Left cardiac atrium (tissue), 4 donors: ENCODE data around the gene CLIC2. TPM values are rescaled to one million over a fixed set of nuclear protein-coding genes. Genes with fewer than 3 reads are reported as not detected.

Source experiments
- ATAC-seq, 2 donors: fragments of 200-7000 bp; cut with Tn5 transposase; one replicate each; pipeline ENCODE4 v1.9.1; 2020; ENCODE audit warnings: mild to moderate bottlenecking in 2 of 2, moderate library complexity in 2 of 2
- DNase-seq: peaks from one replicate; pipeline ENCODE4 v3.0.0-alpha.2; 2020
- intact Hi-C, 2 donors: fragments of 100-400 bp; cut with DNase I; formaldehyde crosslinking; loops; one replicate each; pipeline versions ENCODE4 v1.14.1 to v1.15.1; 2022 to 2023
- microRNA-seq, 2 donors: library from miRNA; unstranded; fragments of <30 nt; microRNA quantifications; one replicate each; pipeline ENCODE4 v1.2.0, GENCODE V29; 2020
- total RNA-seq, 2 donors: library from RNA; stranded (reverse); fragmentation: NEBNext Ultra II Directional; extraction: Animal tissue kit (Norgen Biotek cat#: 25700); gene quantifications; one replicate each; pipeline ENCODE4 v1.2.1, GENCODE V29; 2021
- donor health status: DM: no; HTN: yes; CAD: no.
- donor health status: DM: no; HTN: yes; CAD: no; lungs with severe emphysema.
- donor health status: DM: yes; HTN: yes; CAD: no.
- donor health status: Dilated cardiomyopathy.

CLIC2 gene
- total RNA-seq, 2 donors from 2014 or later, result 14.6 to 20.1 TPM

DNA sequence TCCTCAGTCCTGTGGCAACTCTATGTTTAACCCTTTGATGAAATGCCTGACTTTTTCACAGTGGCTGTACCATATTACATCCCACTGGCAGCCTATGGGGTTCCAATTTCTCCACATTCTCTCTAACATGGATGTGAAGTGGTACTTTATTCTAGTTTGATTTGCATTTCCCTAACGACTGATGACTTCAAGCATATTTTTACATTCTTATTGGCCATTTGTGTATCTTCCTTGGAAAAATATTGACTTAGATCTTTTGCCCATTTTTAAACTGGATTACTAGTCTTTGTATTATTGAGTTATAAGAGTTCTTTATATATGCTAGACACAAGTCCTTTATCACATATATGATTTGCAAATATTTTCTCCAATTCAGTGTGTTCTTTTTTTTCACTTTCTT is 68.0 kb downstream of the CLIC2 start:
- no peak for ATAC-seq

DNA sequence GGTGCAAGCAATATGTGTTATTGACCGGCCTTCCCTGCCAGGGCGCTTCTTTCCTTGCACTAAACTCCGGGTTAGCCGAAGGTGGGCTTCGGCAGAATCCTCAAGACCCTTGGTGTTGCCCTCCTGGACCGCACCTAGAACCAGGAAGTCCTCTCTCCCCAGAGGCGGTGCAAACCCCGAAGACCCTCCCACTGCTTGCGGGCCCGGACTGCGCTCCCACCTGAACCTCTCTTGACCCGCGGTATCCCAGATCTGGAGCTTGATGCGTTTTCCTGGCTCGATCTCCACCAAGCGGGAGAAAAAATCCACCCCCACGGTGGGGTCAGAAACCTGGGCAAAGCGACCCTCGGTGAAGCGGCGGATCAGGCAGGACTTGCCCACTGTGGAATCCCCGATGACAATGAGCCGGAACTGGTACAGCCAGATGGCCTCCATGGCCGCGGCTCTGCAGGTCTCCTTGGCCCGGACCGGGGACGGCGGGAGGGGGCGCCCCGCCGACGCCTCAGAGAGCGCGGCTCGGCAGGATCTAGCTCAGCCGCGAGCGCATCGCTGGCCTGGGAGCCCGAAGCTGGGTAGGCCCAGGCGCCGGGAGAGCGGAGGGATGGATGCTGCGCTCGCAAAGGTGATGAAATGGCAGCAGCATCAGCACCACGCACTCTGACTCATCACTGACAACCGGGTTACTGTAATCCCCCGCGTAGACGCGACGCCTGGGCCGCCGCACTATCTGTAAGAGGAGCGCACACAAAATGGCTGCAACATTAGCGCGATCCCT is 70.4 kb downstream of the CLIC2 start, which contains the start of gene RAB39B:
RAB39B (minus strand) TSS at position 638 of the 775 bp plus-strand sequence; CDS start at position 435, 203 bp downstream.
- intact Hi-C loops, result no loop called here
- DNase-seq (peak; percentile 64), ATAC-seq (peak; percentile 91)

More for the DNA sequence above, 68.0 kb downstream of the CLIC2 start:
- DNase-seq, result no peak
- intact Hi-C loops, result no loop called here

DNA sequence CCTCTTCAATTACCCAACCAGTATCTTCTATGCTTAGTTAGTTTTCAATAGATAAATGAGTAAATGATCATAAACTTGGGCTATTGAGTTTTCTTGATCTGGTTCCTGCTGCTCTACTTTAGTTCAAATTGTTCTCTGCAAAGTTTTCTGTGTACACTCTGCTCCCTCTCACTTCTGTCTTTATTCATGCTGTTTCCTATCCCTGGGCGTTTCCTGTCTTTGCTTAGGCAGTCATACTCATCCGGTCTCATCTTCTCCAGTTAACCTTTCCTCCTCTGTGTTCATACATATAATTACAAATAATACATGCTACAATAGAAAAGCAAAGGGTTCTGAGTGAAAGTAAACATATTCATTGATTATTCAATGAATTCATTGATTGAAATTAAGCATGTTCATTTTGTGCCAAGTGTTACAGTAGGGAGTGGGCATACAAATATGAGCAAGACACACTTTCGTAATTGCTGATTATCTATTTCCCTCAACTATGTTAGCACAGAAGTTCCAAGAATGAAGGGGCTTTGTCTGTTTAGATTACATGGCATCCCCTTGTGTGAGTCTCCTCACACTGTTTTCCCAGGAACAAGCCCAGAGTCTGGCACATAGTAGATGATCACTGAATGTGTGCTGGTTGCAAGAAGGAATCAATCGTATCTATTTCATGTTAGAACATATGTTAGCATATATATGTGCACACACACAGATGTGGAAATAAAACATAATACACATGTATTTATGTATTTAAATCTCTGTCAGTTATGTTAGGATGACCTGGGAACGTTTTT is 71.3 kb downstream of the CLIC2 start:
- intact Hi-C loops, result no loop called here
- ATAC-seq (no peak), DNase-seq (no peak)

DNA sequence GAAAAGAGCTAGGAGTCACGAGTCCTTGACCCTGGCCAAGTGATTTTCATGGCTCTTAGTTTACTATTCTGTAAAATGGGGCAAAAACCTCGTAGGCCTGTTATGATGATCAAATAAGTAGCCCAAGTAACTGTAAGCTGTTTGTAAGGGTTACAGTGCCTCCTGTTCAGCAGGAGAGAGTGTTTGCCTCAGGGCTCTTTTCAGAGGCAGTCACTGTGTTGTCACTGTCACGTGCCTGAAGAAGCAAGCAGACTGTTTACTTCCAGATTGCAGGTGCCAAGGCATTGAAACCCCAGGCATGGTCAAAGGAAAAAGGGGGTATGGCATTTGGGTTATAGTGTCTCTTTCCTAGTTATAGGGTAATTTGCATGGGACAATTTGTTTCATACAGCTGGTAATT is 74.7 kb downstream of the CLIC2 start:
- no peak for ATAC-seq
- intact Hi-C loops, result no loop called here

DNA sequence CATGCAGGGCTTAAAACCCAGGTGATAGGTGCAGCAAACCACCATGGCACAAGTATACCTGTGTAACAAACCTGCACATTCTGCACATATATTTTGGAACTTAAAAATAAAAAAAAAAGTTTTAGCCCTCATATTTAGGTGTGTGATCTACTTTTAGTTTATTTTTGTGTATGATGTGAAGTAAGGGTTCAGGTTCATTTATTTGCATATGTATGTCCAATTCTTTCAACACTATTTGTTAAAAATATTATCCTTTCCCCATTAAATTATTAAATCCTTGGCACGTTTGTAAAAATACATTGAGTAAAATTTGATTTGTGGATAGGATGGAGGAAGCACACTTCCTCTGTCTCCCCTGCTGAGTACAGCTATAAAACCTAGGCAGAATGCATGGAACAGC is 83.0 kb downstream of the CLIC2 start:
- ATAC-seq, result no peak

More for the DNA sequence above, 74.7 kb downstream of the CLIC2 start:
- DNase-seq, result no peak

DNA sequence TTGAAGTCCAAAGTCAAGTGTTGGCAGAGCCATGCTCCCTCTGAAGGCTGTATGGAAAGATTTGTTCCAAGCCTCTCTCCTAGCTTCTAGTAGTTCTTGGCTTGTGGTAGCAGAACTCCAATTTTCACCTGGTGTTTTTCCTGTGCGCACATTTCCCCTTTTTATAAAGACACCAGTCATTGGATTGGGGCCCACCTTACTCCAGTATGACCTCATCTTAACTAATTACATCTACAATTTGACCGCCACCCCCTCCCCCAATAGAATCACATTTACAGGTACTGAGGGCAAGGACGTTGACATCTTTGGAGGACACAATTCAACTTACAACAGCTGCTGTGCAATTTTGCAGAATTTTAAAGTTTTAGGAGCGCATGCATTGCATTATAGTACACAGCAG is 86.9 kb downstream of the CLIC2 start:
- DNase-seq, result no peak
- intact Hi-C loops, result no loop called here
- ATAC-seq, result no peak

More for the DNA sequence above, 83.0 kb downstream of the CLIC2 start:
- no peak for DNase-seq
- intact Hi-C loops, result no loop called here

DNA sequence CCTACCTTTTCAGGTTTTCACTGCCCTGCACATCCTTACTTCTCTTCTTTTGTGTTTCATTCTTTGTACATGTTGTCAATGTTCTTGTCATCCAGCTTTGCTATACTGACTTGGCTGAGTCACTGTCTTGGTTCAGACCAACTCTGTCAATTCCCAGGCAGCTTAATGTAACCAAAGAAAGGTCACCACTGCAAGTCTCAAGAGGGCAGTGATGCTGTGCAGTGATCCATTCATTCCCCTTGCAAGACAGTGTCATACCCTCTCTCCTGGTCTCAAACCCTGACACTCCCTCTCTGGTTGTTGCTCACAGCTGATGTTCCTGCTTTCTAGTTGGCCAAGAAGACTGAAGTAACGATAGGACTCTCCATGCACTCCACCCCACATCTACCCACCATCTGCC is 87.7 kb downstream of the CLIC2 start:
- no peak for DNase-seq
- ATAC-seq, result no peak
- intact Hi-C loops, result no loop called here

DNA sequence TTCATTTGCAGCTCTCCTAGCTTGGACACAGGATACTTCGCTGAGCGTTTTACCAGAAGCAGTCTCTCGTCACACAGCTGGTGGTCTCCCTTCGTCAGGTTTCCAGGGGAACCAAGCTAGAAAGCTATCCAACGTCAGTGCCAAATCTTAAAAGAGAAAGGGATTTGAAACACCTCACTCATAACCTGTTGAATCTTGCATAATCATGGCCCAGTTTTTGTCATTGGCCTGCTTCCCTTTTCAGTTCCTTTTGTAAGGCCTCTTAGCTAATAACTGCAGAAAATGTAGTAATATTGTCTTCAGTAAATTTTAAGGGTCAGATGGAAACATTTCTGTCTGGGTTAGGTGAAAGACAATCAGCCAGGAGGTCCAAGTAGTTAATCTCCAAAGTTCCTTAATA is 92.1 kb downstream of the CLIC2 start:
- intact Hi-C loops, result no loop called here
- no peak for DNase-seq
- no peak for ATAC-seq

DNA sequence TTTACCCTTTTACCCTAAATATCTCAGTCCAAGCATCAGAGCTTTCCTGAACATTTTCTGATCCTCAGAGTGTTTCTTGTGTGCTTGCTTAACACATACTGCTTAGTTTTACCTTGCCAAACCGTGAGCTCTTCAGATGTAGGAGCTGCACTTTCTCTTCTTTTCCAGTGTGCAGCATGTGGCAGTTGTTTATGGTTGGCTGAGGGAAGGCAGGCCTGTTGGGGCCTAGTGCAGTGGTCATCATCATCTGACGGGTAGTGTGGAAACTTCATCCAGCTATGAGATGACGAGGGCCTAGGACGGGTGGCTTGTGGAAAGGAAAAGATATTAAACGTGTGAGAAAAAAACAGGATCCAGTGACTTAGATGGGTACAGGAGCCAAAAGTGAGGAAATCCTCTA is 96.7 kb downstream of the CLIC2 start:
- intact Hi-C loops, result no loop called here
- ATAC-seq, result no peak
- DNase-seq, result no peak

DNA sequence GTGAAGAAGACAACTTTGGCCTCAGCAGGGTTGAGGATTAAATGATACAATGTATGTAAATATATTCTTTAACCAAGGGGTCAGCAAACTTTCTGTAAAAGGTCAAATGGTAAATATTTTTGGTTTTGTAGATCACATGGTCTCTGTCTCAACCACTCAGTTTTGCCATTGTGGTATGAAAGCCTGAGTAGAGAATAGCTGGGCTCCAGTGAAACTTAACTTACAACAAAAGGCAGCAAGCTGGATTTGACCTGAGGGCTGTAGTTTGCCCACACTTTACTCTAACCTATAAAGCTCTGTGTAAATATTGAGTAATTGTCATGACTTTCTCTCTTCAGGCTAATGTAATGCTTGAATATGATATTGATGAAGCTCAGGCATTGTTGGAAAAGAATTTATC is 98.5 kb downstream of the CLIC2 start:
- DNase-seq, result no peak
- intact Hi-C loops, result no loop called here

DNA sequence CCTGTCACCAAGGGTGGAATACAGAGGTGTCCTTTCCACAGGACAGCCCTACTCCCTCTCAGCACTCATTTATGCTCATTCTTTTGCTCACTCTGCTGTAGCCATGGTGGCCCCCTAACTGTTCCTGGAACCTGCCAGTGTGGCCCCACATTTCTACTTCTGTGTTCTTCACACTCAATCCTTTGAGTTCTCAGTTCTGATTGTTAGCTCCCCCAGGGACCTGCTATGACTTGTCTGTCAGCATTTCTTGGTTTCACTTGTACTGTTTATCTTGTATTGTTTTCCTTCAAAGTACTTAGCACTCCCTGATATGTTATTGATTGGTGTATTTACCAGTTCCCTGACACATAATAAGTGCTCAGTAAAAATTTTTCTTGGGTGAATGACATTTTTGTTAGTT is 103.3 kb downstream of the CLIC2 start:
- DNase-seq (no peak), ATAC-seq (no peak)
- intact Hi-C loops, result no loop called here

More for the DNA sequence above, 98.5 kb downstream of the CLIC2 start:
- no peak for ATAC-seq

Small RNAs within 50 kb of the gene (microRNA-seq; reads per million reads assigned to microRNA genes)
- gene MIR1184-2, result 0 reads per million in 2 donors

Other genes starting within 250 kb of the CLIC2 start
- 10 to 100 TPM; 59.2 to 60.2 TPM for gene VBP1, start 118.2 kb downstream of the CLIC2 start, total RNA-seq
- under 1 TPM; 0.24 to 0.27 TPM for gene RAB39B, start 70.1 kb downstream of the CLIC2 start, total RNA-seq
- gene F8A2, start 47.5 kb upstream of the CLIC2 start, total RNA-seq, result not detected
- 1 to 10 TPM in 1 of 2 donors, not detected in 1; 5.9 TPM for gene F8A3, start 124.0 kb upstream of the CLIC2 start, total RNA-seq